ENCODE data around the gene EVI2B.
"Not testable (repeated sequence)": the region's sequence is repeated elsewhere in the genome, so short reads cannot be mapped to it uniquely, and the experiment has no call there.

The EVI2B gene, protein sequence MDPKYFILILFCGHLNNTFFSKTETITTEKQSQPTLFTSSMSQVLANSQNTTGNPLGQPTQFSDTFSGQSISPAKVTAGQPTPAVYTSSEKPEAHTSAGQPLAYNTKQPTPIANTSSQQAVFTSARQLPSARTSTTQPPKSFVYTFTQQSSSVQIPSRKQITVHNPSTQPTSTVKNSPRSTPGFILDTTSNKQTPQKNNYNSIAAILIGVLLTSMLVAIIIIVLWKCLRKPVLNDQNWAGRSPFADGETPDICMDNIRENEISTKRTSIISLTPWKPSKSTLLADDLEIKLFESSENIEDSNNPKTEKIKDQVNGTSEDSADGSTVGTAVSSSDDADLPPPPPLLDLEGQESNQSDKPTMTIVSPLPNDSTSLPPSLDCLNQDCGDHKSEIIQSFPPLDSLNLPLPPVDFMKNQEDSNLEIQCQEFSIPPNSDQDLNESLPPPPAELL

DNA sequence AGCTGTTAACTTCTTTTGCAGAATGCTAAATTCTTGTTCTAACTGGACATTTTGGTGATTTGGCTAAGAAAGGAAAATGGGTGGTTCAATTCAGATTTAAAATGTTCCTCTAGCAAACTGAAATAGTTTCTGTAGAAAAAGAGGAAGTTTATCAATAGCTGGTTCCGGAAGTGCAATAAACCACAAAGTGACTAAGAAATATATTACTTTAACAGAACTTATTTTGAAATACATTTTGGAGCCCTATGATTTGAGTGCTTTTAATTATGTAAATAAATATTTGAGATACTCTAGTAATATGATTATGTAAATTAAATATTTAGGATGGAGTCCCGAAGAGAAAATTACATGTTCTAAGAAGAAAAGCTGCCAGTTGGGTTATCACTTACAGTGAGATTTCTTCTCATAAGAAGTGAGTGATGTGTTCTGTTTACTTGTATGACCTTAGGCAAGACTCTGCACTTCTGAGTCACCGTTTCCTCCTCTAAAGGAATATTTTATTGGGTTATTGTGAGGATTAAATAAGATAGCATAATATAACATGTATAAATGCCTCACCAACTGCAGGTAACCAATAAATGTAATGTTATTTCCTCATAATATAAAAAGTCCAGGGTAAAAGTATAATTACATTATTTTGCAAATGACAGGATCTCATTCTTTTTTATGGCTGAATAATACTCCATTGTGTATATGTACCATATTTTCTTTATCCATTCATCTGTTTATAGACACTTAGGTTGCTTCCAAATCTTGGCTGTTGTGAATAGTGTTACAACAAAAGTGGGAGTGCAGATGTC is at the start of gene EVI2B:
Gene EVI2B, minus strand, starts transcription at position 73 of the 800 bp plus-strand sequence. CDS start 8,445 bp downstream, outside the sequence.
- H3K9me3 Mint-ChIP-seq: no peaks in the 10 kb centered on the region
- H3K4me3 Mint-ChIP-seq: no peak within 1 kb of the TSS
- peaks cover 12% of the 10 kb centered on the region for H3K36me3 Mint-ChIP-seq (ENCODE audit: low read depth)
- TF ChIP-seq, protein P1, sequence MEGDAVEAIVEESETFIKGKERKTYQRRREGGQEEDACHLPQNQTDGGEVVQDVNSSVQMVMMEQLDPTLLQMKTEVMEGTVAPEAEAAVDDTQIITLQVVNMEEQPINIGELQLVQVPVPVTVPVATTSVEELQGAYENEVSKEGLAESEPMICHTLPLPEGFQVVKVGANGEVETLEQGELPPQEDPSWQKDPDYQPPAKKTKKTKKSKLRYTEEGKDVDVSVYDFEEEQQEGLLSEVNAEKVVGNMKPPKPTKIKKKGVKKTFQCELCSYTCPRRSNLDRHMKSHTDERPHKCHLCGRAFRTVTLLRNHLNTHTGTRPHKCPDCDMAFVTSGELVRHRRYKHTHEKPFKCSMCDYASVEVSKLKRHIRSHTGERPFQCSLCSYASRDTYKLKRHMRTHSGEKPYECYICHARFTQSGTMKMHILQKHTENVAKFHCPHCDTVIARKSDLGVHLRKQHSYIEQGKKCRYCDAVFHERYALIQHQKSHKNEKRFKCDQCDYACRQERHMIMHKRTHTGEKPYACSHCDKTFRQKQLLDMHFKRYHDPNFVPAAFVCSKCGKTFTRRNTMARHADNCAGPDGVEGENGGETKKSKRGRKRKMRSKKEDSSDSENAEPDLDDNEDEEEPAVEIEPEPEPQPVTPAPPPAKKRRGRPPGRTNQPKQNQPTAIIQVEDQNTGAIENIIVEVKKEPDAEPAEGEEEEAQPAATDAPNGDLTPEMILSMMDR (IDR thresholded peaks at IDR 0.05; ENCODE audit: unreplicated experiment in 3 of 3): no peak
- H3K27ac Mint-ChIP-seq: no peak within 1 kb of the TSS
- peaks cover 4% of the 10 kb centered on the region for H3K4me1 Mint-ChIP-seq
- H3K27me3 Mint-ChIP-seq (ENCODE audit: low read depth): no peaks in the 10 kb centered on the region

GRCh38 chr17:31357839-31358394 is 44.1 kb upstream of the EVI2B start:
- no peak overlapping the region for H3K4me3 Mint-ChIP-seq
- TF ChIP-seq, protein P1 (IDR thresholded peaks at IDR 0.05; ENCODE audit: unreplicated experiment in 3 of 3): no peak

DNA sequence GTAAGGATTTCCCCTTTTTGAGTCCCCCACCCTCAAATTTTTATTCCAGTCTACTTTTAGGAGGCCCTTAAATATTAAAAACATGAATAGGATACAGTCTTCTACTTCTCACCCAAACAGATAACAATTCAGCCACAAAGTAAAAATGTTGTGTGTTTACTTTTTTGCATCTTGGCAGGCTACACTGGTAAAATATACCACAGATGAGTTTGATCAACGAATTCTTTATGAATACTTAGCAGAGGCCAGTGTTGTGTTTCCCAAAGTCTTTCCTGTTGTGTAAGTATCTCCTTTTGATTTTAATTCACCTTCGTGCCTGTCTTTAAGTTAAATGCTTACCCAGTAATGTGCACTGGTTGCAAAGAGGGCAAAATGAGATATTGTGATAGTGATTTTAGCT is 43.2 kb upstream of the EVI2B start:
- no peak overlapping the region for H3K27ac Mint-ChIP-seq
- H3K9me3 Mint-ChIP-seq: no peaks in the 10 kb centered on the region
- peaks cover 76% of the 10 kb centered on the region for H3K36me3 Mint-ChIP-seq (ENCODE audit: low read depth)
- no peaks in the 10 kb centered on the region for H3K27me3 Mint-ChIP-seq (ENCODE audit: low read depth)
- TF ChIP-seq, protein P1 (IDR thresholded peaks at IDR 0.05; ENCODE audit: unreplicated experiment in 3 of 3): no peak
- H3K4me1 Mint-ChIP-seq: no peaks in the 10 kb centered on the region
- H3K4me3 Mint-ChIP-seq: no peak overlapping the region

More at GRCh38 chr17:31357839-31358394, 44.1 kb upstream of the EVI2B start:
- Mint-ChIP-seq H3K27ac (no peak overlapping the region), H3K36me3 (ENCODE audit: low read depth) (peaks cover 74% of the 10 kb centered on the region), H3K27me3 (ENCODE audit: low read depth) (no peaks in the 10 kb centered on the region), H3K9me3 (no peaks in the 10 kb centered on the region), H3K4me1 (no peaks in the 10 kb centered on the region)

DNA sequence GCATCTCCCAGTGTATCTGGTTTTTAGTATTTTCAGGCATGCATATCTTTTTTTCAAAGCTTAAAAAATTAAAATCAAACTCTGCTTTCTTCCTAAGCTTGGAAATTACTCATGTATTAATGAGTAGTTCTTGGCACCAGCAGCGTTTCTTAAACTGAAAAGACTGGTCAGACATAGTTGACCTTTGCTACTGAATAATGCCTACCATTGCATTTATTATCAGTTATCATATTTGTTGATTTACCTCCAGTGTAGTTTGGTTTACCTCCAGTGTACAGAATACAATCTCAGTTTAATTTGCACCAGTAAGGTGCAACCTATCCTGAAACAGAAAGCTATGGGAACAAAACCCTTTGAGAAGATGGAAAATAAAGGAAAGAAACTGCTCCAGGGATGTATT is 42.1 kb upstream of the EVI2B start:
- Mint-ChIP-seq H3K9me3 (no peaks in the 10 kb centered on the region), H3K36me3 (ENCODE audit: low read depth) (peaks cover 74% of the 10 kb centered on the region), H3K27me3 (ENCODE audit: low read depth) (no peaks in the 10 kb centered on the region), H3K27ac (no peak overlapping the region), H3K4me3 (no peak overlapping the region), H3K4me1 (no peaks in the 10 kb centered on the region)
- TF ChIP-seq, protein P1 (IDR thresholded peaks at IDR 0.05; ENCODE audit: unreplicated experiment in 3 of 3): no peak

DNA sequence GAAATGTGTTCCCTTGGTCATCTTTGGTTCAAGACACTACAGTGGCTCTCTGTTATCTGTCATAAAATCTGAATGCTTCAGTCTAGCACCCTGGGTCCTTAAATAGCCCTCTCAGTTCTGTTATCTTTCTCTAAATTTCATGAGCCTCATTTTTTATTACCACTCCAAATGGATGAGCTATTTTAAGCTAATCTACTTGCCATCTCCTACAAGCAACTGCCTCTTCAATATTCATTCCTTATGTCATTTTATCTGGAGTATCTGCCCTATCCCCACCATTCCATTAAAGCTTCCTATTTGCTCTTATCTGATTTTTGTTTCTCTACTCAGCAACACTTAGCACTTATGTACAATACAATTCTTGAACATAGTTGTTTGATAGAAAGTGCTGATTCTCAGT is 35.6 kb upstream of the EVI2B start:
- Mint-ChIP-seq H3K9me3 (no peaks in the 10 kb centered on the region), H3K27ac (no peak overlapping the region), H3K27me3 (ENCODE audit: low read depth) (no peaks in the 10 kb centered on the region), H3K4me3 (no peak overlapping the region), H3K4me1 (no peaks in the 10 kb centered on the region), H3K36me3 (ENCODE audit: low read depth) (peaks cover 45% of the 10 kb centered on the region)
- TF ChIP-seq, protein P1 (IDR thresholded peaks at IDR 0.05; ENCODE audit: unreplicated experiment in 3 of 3): no peak

DNA sequence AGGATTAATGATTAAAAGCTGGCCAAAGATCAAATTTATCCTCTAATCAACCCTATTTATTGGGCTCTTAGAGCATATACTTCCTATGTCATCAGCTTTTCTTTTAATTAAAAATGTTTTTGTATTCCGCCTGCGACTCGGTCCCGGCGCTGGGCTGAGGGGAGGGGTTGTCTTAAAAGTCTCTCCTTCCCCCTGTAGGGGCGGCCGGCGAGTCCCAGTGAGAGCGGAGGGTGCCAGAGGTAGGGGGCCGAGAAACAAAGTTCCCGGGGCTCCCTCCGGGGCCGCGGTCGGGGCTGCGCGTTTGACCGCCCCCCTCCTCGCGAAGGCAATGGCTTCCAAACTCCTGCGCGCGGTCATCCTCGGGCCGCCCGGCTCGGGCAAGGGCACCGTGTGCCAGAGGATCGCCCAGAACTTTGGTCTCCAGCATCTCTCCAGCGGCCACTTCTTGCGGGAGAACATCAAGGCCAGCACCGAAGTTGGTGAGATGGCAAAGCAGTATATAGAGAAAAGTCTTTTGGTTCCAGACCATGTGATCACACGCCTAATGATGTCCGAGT is 31.4 kb upstream of the EVI2B start:
- not testable (repeated sequence) for H3K4me3 Mint-ChIP-seq, H3K4me1 Mint-ChIP-seq, H3K27ac Mint-ChIP-seq

More for the DNA sequence above, 31.4 kb upstream of the EVI2B start:
- H3K36me3 Mint-ChIP-seq (ENCODE audit: low read depth): peaks cover 35% of the 10 kb centered on the region
- not testable (repeated sequence) for H3K9me3 Mint-ChIP-seq; H3K27me3 Mint-ChIP-seq (ENCODE audit: low read depth)

Data from nephron (organoid).